Measurements from ENCODE around the gene TNS3.

The TNS3 gene

GRCh38 chr7:47523401-47523800, 58.5 kb downstream of the TNS3 start:
- H3K4me3 ChIP-seq (ENCODE audit: low read depth, low read length), result no peak overlapping the region
- no peak for TF ChIP-seq CTCF (IDR thresholded peaks at IDR 0.05; ENCODE audit: borderline replicate concordance, insufficient read depth, low read depth, low read length)

- TF ChIP-seq CTCF (IDR thresholded peaks at IDR 0.05; ENCODE audit: borderline replicate concordance, insufficient read depth, low read depth, low read length), result no peak
- H3K4me3 ChIP-seq (ENCODE audit: low read depth, low read length), result no peak overlapping the region
Observed at GRCh38 chr7:47521816-47522561, 59.9 kb downstream of the TNS3 start.

GRCh38 chr7:47521011-47521795, 60.7 kb downstream of the TNS3 start:
- H3K4me3 ChIP-seq (ENCODE audit: low read depth, low read length), result no peak overlapping the region
- TF ChIP-seq CTCF (IDR thresholded peaks at IDR 0.05; ENCODE audit: borderline replicate concordance, insufficient read depth, low read depth, low read length), result no peak

- no peak for TF ChIP-seq CTCF (IDR thresholded peaks at IDR 0.05; ENCODE audit: borderline replicate concordance, insufficient read depth, low read depth, low read length)
- no peak overlapping the region for H3K4me3 ChIP-seq (ENCODE audit: low read depth, low read length)
Observed at GRCh38 chr7:47520406-47520805, 61.5 kb downstream of the TNS3 start.

GRCh38 chr7:47518827-47519226, 63.1 kb downstream of the TNS3 start:
- no peak for TF ChIP-seq CTCF (IDR thresholded peaks at IDR 0.05; ENCODE audit: borderline replicate concordance, insufficient read depth, low read depth, low read length)
- H3K4me3 ChIP-seq (ENCODE audit: low read depth, low read length), result no peak overlapping the region

- no peak for TF ChIP-seq CTCF (IDR thresholded peaks at IDR 0.05; ENCODE audit: borderline replicate concordance, insufficient read depth, low read depth, low read length)
- no peak overlapping the region for H3K4me3 ChIP-seq (ENCODE audit: low read depth, low read length)
Observed at GRCh38 chr7:47517821-47518480, 64.0 kb downstream of the TNS3 start.

All from GM12875 (cell line).